CD14-positive monocyte (primary cell): ENCODE data around the gene TMEM219. TPM values are rescaled to one million over a fixed set of nuclear protein-coding genes. Genes with fewer than 3 reads are reported as not detected.
A peak's percentile ranks its signal among the peaks of the same experiment; 100 is the strongest.

Experiments
- DNase-seq, 3 donors: peaks; one replicate each; pipeline ENCODE4 v3.0.0-alpha.2; 2011 to 2022
- H2AFZ ChIP-seq: 2 replicates; pipeline ENCODE4 v1.6.0; 2012; ENCODE audit warnings: mild to moderate bottlenecking, low read depth, low read length, inconsistent platforms; ENCODE audit not compliant: insufficient read depth, poor library complexity, severe bottlenecking
- H3K27ac ChIP-seq, 2 donors: 1 replicate in 1 of 2; 2 replicates in 1 of 2; pipeline ENCODE4 v1.5.1; 2012 to 2013; ENCODE audit warnings: low read length in 2 of 2, control low read depth in 1 of 2, inconsistent platforms in 1 of 2, low read depth in 1 of 2, mild to moderate bottlenecking in 1 of 2
- H3K27me3 ChIP-seq, 2 donors: one replicate each; pipeline versions ENCODE4 v1.6.0 to v1.6.1; 2011 to 2013; ENCODE audit warnings: low read length in 2 of 2; ENCODE audit not compliant: control insufficient read depth in 2 of 2, insufficient read depth in 2 of 2
- H3K36me3 ChIP-seq, 2 donors: replicated peaks in 1 of 2; 1 replicate in 1 of 2; 2 replicates in 1 of 2; pipeline versions ENCODE4 v1.5.1 to v1.6.1; 2012 to 2013; ENCODE audit warnings: low read length in 2 of 2, control low read depth in 1 of 2, inconsistent platforms in 1 of 2, mild to moderate bottlenecking in 1 of 2; ENCODE audit not compliant: insufficient read depth in 2 of 2, control insufficient read depth in 1 of 2
- H3K4me1 ChIP-seq, 2 donors: 1 replicate in 1 of 2; 2 replicates in 1 of 2; pipeline versions ENCODE4 v1.5.1 to v1.6.1; 2012 to 2013; ENCODE audit warnings: low read length in 2 of 2, control low read depth in 1 of 2, inconsistent platforms in 1 of 2, mild to moderate bottlenecking in 1 of 2, moderate library complexity in 1 of 2; ENCODE audit not compliant: insufficient read depth in 2 of 2, control insufficient read depth in 1 of 2
- H3K4me2 ChIP-seq: replicated peaks from 2 replicates; pipeline ENCODE3; 2012; ENCODE audit warnings: low read length, moderate library complexity, mild to moderate bottlenecking; ENCODE audit not compliant: poor library complexity, severe bottlenecking; ENCODE audit errors: extremely low read depth
- H3K4me3 ChIP-seq, 3 experiments: fragments of 200-600 bp in 1 of 3; sonication (generic) in 1 of 3; replicated peaks in 1 of 3; 1 replicate in 2 of 3; 2 replicates in 1 of 3; pipeline ENCODE4 v1.5.1; 2011 to 2013; ENCODE audit warnings: low read length in 3 of 3, mild to moderate bottlenecking in 3 of 3, control low read depth in 2 of 3, low read depth in 2 of 3, inconsistent platforms in 1 of 3, moderate library complexity in 1 of 3
- H3K79me2 ChIP-seq: 2 replicates; pipeline ENCODE4 v1.6.0; 2012; ENCODE audit warnings: mild to moderate bottlenecking, control low read depth, inconsistent platforms, low read length, moderate library complexity; ENCODE audit not compliant: insufficient read depth
- H3K9ac ChIP-seq: 2 replicates; pipeline ENCODE4 v1.6.0; 2017; ENCODE audit warnings: low read length, mild to moderate bottlenecking; ENCODE audit not compliant: insufficient read depth, poor library complexity, severe bottlenecking
- H3K9me3 ChIP-seq, 2 donors: replicated peaks in 1 of 2; 1 replicate in 1 of 2; 2 replicates in 1 of 2; pipeline versions ENCODE4 v1.5.1 to v1.6.1; 2012 to 2013; ENCODE audit warnings: low read length in 2 of 2, control low read depth in 1 of 2; ENCODE audit not compliant: control insufficient read depth in 1 of 2, insufficient read depth in 1 of 2
- H4K20me1 ChIP-seq: 2 replicates; pipeline ENCODE4 v1.6.0; 2012; ENCODE audit warnings: mild to moderate bottlenecking, low read length, control low read depth, moderate library complexity; ENCODE audit not compliant: insufficient read depth
- H3K27ac Mint-ChIP-seq, 7 donors: one replicate each; pipeline ENCODE4 v1.8.0; 2020; ENCODE audit warnings: mild to moderate bottlenecking in 7 of 7, mixed read lengths in 7 of 7, moderate library complexity in 6 of 7, inconsistent platforms in 2 of 7
- H3K27me3 Mint-ChIP-seq, 3 donors: one replicate each; pipeline ENCODE4 v1.8.0; 2021 to 2022; ENCODE audit warnings: low read depth in 3 of 3, mild to moderate bottlenecking in 3 of 3, mixed read lengths in 3 of 3, moderate library complexity in 3 of 3, inconsistent platforms in 1 of 3
- H3K36me3 Mint-ChIP-seq, 2 donors: one replicate each; pipeline ENCODE4 v1.8.0; 2020; ENCODE audit warnings: mixed read lengths in 2 of 2, inconsistent platforms in 1 of 2, mild to moderate bottlenecking in 1 of 2
- H3K4me1 Mint-ChIP-seq: one replicate; pipeline ENCODE4 v1.8.0; 2020; ENCODE audit warnings: mild to moderate bottlenecking, mixed read lengths
- H3K4me3 Mint-ChIP-seq, 2 donors: one replicate each; pipeline ENCODE4 v1.8.0; 2020; ENCODE audit warnings: mild to moderate bottlenecking in 2 of 2, mixed read lengths in 2 of 2, moderate library complexity in 1 of 2
- H3K9me3 Mint-ChIP-seq, 7 donors: one replicate each; pipeline ENCODE4 v1.8.0; 2020 to 2022; ENCODE audit warnings: mixed read lengths in 7 of 7, mild to moderate bottlenecking in 6 of 7, moderate library complexity in 6 of 7, inconsistent platforms in 2 of 7
- WGBS: methylation state at CpG from one replicate; pipeline ENCODE4 v1.1.5; 2013; ENCODE audit warnings: missing lambda C conversion rate; ENCODE audit not compliant: insufficient coverage; 5-methylcytosine and 5-hydroxymethylcytosine counted together
- intact Hi-C, 2 donors: fragments of 100-400 bp; cut with micrococcal nuclease; formaldehyde crosslinking; loops; one replicate each; pipeline versions ENCODE4 v1.15.0 to v1.15.1; 2023
- polyA plus RNA-seq, 3 donors: library from polyadenylated mRNA; depleted of rRNA in 1 of 3; unstranded in 2 of 3; stranded (reverse) in 1 of 3; fragments of 300-500 nt in 2 of 3; fragments of >200 nt in 1 of 3; fragmentation: Illumina TruSeq in 2 of 3; gene quantifications; 1 replicate in 2 of 3; 2 replicates in 1 of 3; pipeline ENCODE4 v1.2.3, GENCODE V29; 2012 to 2021
- TF ChIP-seq, protein P1 (sequence below): fragments of 200-600 bp; IDR thresholded peaks from one replicate; pipeline ENCODE4 v1.8.0; 2022; ENCODE audit warnings: antibody characterized with exemption, mild to moderate bottlenecking

Gene TMEM219
- polyA plus RNA-seq, 3 donors, result 157 to 265 (median 227) TPM

DNA sequence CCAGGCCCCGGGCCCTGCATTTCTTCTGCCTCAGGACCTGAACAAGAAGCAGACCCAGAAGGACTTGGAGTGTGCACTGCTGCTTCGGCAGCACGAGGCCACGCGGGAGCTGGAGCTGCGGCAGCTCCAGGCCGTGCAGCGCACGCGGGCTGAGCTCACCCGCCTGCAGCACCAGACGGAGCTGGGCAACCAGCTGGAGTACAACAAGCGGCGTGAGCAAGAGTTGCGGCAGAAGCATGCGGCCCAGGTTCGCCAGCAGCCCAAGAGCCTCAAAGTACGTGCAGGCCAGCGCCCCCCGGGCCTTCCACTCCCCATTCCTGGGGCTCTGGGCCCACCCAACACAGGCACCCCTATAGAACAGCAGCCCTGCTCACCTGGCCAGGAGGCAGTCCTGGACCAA is 24.4 kb downstream of the TMEM219 start:
- H3K4me1 Mint-ChIP-seq, result no peaks in the 10 kb centered on the region
- peaks cover 81 to 91% of the 10 kb centered on the region in 2 donors for H3K36me3 Mint-ChIP-seq

DNA sequence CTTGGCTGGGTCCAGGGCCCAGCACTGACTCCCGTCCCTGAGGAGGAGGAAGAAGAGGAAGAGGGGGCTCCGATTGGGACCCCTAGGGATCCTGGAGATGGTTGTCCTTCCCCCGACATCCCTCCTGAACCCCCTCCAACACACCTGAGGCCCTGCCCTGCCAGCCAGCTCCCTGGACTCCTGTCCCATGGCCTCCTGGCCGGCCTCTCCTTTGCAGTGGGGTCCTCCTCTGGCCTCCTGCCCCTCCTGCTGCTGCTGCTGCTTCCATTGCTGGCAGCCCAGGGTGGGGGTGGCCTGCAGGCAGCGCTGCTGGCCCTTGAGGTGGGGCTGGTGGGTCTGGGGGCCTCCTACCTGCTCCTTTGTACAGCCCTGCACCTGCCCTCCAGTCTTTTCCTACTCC is 25.1 kb downstream of the TMEM219 start:
- peaks cover 0 to 2% (median 0%) of the 10 kb centered on the region in 7 donors for H3K9me3 Mint-ChIP-seq
- DNase-seq, result no peak
- intact Hi-C loops, result no loop called here
- H4K20me1 ChIP-seq, result peaks cover 17% of the 10 kb centered on the region
- no peaks in the 10 kb centered on the region for H3K9me3 ChIP-seq
- H3K4me3 Mint-ChIP-seq, result no peak overlapping the region
- no peaks in the 10 kb centered on the region for H3K4me1 ChIP-seq
- no peaks in the 10 kb centered on the region for H3K4me1 Mint-ChIP-seq
- no peak overlapping the region for H3K9ac ChIP-seq
- H3K36me3 Mint-ChIP-seq, result peaks cover 78 to 90% of the 10 kb centered on the region in 2 donors
- no CpG with 5 or more reads among the region's 5 CpGs for WGBS
- no peak overlapping the region for H3K27ac ChIP-seq
- H3K27ac Mint-ChIP-seq, result no peak overlapping the region
- H3K4me2 ChIP-seq, result no peak overlapping the region
- H3K4me3 ChIP-seq, result no peak overlapping the region
- peaks cover 98 to 100% of the 10 kb centered on the region in 2 donors for H3K36me3 ChIP-seq
- no peak overlapping the region for H2AFZ ChIP-seq
- TF ChIP-seq, protein P1, sequence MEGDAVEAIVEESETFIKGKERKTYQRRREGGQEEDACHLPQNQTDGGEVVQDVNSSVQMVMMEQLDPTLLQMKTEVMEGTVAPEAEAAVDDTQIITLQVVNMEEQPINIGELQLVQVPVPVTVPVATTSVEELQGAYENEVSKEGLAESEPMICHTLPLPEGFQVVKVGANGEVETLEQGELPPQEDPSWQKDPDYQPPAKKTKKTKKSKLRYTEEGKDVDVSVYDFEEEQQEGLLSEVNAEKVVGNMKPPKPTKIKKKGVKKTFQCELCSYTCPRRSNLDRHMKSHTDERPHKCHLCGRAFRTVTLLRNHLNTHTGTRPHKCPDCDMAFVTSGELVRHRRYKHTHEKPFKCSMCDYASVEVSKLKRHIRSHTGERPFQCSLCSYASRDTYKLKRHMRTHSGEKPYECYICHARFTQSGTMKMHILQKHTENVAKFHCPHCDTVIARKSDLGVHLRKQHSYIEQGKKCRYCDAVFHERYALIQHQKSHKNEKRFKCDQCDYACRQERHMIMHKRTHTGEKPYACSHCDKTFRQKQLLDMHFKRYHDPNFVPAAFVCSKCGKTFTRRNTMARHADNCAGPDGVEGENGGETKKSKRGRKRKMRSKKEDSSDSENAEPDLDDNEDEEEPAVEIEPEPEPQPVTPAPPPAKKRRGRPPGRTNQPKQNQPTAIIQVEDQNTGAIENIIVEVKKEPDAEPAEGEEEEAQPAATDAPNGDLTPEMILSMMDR, result no peak
- H3K27me3 ChIP-seq, result no peaks in the 10 kb centered on the region
- peaks cover 0 to 2% (median 0%) of the 10 kb centered on the region in 3 donors for H3K27me3 Mint-ChIP-seq
- no peaks in the 10 kb centered on the region for H3K79me2 ChIP-seq

More for the DNA sequence above, 24.4 kb downstream of the TMEM219 start:
- H3K4me3 Mint-ChIP-seq, result no peak overlapping the region
- WGBS, result 97% methylated on average over 16 of the region's 20 CpGs
- H3K9me3 Mint-ChIP-seq, result peaks cover 0 to 2% (median 0%) of the 10 kb centered on the region in 7 donors
- intact Hi-C loops, result no loop called here
- Histone ChIP-seq H2AFZ (no peak overlapping the region), H3K27ac (no peak overlapping the region), H3K36me3 (peaks cover 98 to 100% of the 10 kb centered on the region in 2 donors), H4K20me1 (peaks cover 17% of the 10 kb centered on the region), H3K9ac (no peak overlapping the region), H3K27me3 (no peaks in the 10 kb centered on the region), H3K4me3 (no peak overlapping the region), H3K4me1 (no peaks in the 10 kb centered on the region), H3K4me2 (no peak overlapping the region), H3K79me2 (no peaks in the 10 kb centered on the region), H3K9me3 (no peaks in the 10 kb centered on the region)
- H3K27ac Mint-ChIP-seq, result peak overlapping the region in 1 of 7 donors; percentile 33
- peaks cover 0 to 2% (median 0%) of the 10 kb centered on the region in 3 donors for H3K27me3 Mint-ChIP-seq
- TF ChIP-seq, protein P1, result no peak
- DNase-seq, result no peak
